Measurements from ENCODE around the gene LRRFIP1. TPM values are rescaled to one million over a fixed set of nuclear protein-coding genes. Genes with fewer than 3 reads are reported as not detected.

LRRFIP1 gene
- total and polyA plus RNA-seq, 9 of the 15 experiments (the other 6 are each of a cell fraction or from before 2014, with no cell fraction given): 13.1 to 45.2 (median 31.3) TPM

DNA sequence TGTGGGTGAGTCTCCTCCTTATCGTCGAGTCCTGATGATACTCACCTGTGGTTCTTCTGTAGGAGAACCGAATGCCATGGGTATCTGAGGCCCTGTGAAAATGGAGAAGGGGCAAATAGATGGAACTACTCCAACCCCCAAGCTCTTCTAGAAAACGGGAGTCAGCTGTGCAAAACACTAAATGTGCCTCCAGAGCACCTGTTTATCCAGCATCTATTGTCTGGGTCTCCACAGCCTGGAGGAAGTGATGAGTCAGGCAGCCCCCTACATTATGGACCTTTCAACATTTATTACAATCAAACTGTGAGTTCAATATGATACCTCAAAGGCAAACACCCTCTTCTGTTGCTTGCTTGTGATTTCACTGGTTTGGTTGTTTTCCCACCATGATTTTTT, 9.8 kb upstream of the LRRFIP1 start:
- ChIA-PET CTCF (ENCODE audit: low intra/inter-chr PET ratio) (no interaction called here), POLR2A (no interaction called here)
- H3K4me2 ChIP-seq (ENCODE audit: insufficient read depth, low read length): no peak overlapping the region
- in situ Hi-C loops (cut with MboI): no loop called here
- intact Hi-C loops (cut with micrococcal nuclease): no loop called here
- H3K9me1 ChIP-seq (ENCODE audit: control insufficient read depth, insufficient read depth, low read length): no peaks in the 10 kb centered on the region
- 0% methylated on average over 4 of the region's 4 CpGs for WGBS (ENCODE audit: insufficient coverage, low coverage, missing lambda C conversion rate)
- no peak for TF ChIP-seq ZNF696 (CRISPR knock-in tag; conservative IDR thresholded peaks at IDR 0.05)
- TF ChIP-seq CREBBP (IDR thresholded peaks at IDR 0.05; ENCODE audit: low read depth, low read length): no peak
- TF ChIP-seq, protein P1, sequence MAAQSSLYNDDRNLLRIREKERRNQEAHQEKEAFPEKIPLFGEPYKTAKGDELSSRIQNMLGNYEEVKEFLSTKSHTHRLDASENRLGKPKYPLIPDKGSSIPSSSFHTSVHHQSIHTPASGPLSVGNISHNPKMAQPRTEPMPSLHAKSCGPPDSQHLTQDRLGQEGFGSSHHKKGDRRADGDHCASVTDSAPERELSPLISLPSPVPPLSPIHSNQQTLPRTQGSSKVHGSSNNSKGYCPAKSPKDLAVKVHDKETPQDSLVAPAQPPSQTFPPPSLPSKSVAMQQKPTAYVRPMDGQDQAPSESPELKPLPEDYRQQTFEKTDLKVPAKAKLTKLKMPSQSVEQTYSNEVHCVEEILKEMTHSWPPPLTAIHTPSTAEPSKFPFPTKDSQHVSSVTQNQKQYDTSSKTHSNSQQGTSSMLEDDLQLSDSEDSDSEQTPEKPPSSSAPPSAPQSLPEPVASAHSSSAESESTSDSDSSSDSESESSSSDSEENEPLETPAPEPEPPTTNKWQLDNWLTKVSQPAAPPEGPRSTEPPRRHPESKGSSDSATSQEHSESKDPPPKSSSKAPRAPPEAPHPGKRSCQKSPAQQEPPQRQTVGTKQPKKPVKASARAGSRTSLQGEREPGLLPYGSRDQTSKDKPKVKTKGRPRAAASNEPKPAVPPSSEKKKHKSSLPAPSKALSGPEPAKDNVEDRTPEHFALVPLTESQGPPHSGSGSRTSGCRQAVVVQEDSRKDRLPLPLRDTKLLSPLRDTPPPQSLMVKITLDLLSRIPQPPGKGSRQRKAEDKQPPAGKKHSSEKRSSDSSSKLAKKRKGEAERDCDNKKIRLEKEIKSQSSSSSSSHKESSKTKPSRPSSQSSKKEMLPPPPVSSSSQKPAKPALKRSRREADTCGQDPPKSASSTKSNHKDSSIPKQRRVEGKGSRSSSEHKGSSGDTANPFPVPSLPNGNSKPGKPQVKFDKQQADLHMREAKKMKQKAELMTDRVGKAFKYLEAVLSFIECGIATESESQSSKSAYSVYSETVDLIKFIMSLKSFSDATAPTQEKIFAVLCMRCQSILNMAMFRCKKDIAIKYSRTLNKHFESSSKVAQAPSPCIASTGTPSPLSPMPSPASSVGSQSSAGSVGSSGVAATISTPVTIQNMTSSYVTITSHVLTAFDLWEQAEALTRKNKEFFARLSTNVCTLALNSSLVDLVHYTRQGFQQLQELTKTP (IDR thresholded peaks at IDR 0.05; ENCODE audit: low read depth in 1 of 2, partially characterized antibody in 2 of 2): no peak
- no peak for TF ChIP-seq HDGF (IDR thresholded peaks at IDR 0.05)
- TF ChIP-seq YBX1 (IDR thresholded peaks at IDR 0.05): no peak
- no peak for TF ChIP-seq ZBTB17 (CRISPR knock-in tag; IDR thresholded peaks at IDR 0.05)
- TF ChIP-seq MTA3 (IDR thresholded peaks at IDR 0.05; ENCODE audit: borderline replicate concordance): no peak
- TF ChIP-seq NEUROD1 (IDR thresholded peaks at IDR 0.05; ENCODE audit: borderline replicate concordance, low read depth, low read length, partially characterized antibody): no peak
- no TSS peak for BruUV-seq (replicated peaks)
- H3K36me3 ChIP-seq (ENCODE audit: control insufficient read depth, insufficient read depth, low read length): no peaks in the 10 kb centered on the region
- no peaks in the 10 kb centered on the region for H3K79me2 ChIP-seq (ENCODE audit: control insufficient read depth, insufficient read depth, low read length)
- H3K27me3 ChIP-seq (ENCODE audit: control insufficient read depth in 2 of 2, insufficient read depth in 2 of 2, low read length in 2 of 2): peaks cover 0 to 31% of the 10 kb centered on the region in 2 experiments; a peak in 3 of 5 replicates
- H4K20me1 ChIP-seq (replicated peaks; ENCODE audit: control insufficient read depth, insufficient read depth, low read length): no peaks in the 10 kb centered on the region
- no peaks in the 10 kb centered on the region for H3K9me3 ChIP-seq (replicated peaks; ENCODE audit: control insufficient read depth, insufficient read depth, low read depth, low read length)
- H3K4me3 ChIP-seq: no peak overlapping the region
- H3K4me1 ChIP-seq (replicated peaks in 1 of 2; ENCODE audit: control insufficient read depth in 2 of 2, insufficient read depth in 2 of 2, low read length in 2 of 2): no peaks in the 10 kb centered on the region
- FAIRE-seq (no peak), ATAC-seq (no peak), DNase-seq (ENCODE audit: extremely low read depth in 1 of 4, low spot score in 3 of 4) (no peak)
- no peak overlapping the region for H2AFZ ChIP-seq (ENCODE audit: low read depth, low read length)
- H3K27ac ChIP-seq (ENCODE audit: extremely low read depth, low read depth, low read length): no peak overlapping the region
- no peak overlapping the region for H3K9ac ChIP-seq (ENCODE audit: insufficient read depth in 1 of 2, low read depth in 2 of 2, low read length in 2 of 2)

All from K562 (cell line).